ENCODE results near the gene PUM1.

Gene PUM1

GRCh38 chr1:30929135-30929889 lies 136.2 kb downstream of the PUM1 start:
- no peak for DNase-seq (ENCODE audit: low read depth in 2 of 2)

GRCh38 chr1:30928789-30929134 lies 136.8 kb downstream of the PUM1 start:
- no peak for DNase-seq (ENCODE audit: low read depth in 2 of 2)

GRCh38 chr1:30928171-30928570 lies 137.3 kb downstream of the PUM1 start:
- no peak for DNase-seq (ENCODE audit: low read depth in 2 of 2)

- DNase-seq (ENCODE audit: low read depth in 2 of 2) = no peak
Observed at GRCh38 chr1:30927448-30927847, 138.1 kb downstream of the PUM1 start.

- DNase-seq (ENCODE audit: low read depth in 2 of 2) = no peak
Observed at GRCh38 chr1:30923597-30923996, 141.9 kb downstream of the PUM1 start.

- no peak for DNase-seq (ENCODE audit: low read depth in 2 of 2)
Observed at GRCh38 chr1:30920827-30921226, 144.7 kb downstream of the PUM1 start.

- DNase-seq (ENCODE audit: low read depth in 2 of 2) = no peak
Observed at GRCh38 chr1:30919025-30919881, 146.3 kb downstream of the PUM1 start.

GRCh38 chr1:30916296-30916695 lies 149.2 kb downstream of the PUM1 start:
- DNase-seq (ENCODE audit: low read depth in 2 of 2) = no peak

GRCh38 chr1:30915491-30916230 lies 149.9 kb downstream of the PUM1 start:
- DNase-seq (ENCODE audit: low read depth in 2 of 2) = no peak

- no peak for DNase-seq (ENCODE audit: low read depth in 2 of 2)
Observed at GRCh38 chr1:30914931-30915330, 150.6 kb downstream of the PUM1 start.

GRCh38 chr1:30914587-30914922 lies 151.0 kb downstream of the PUM1 start:
- no peak for DNase-seq (ENCODE audit: low read depth in 2 of 2)

GRCh38 chr1:30912913-30913652 lies 152.4 kb downstream of the PUM1 start:
- DNase-seq (ENCODE audit: low read depth in 2 of 2) = no peak

GRCh38 chr1:30912224-30912623 lies 153.3 kb downstream of the PUM1 start:
- DNase-seq (ENCODE audit: low read depth in 2 of 2) = no peak

GRCh38 chr1:30911059-30911954 lies 154.2 kb downstream of the PUM1 start:
- no peak for DNase-seq (ENCODE audit: low read depth in 2 of 2)

- no peak for DNase-seq (ENCODE audit: low read depth in 2 of 2)
Observed at GRCh38 chr1:30909365-30910068, 156.0 kb downstream of the PUM1 start.

- no peak for DNase-seq (ENCODE audit: low read depth in 2 of 2)
Observed at GRCh38 chr1:30908696-30909364, 156.7 kb downstream of the PUM1 start, which contains the start of gene SDC3. Gene SDC3, minus strand, starts transcription at chr1:30908758. Its CDS starts 172 bp downstream, at chr1:30908586.

- DNase-seq (ENCODE audit: low read depth in 2 of 2) = no peak
Observed at GRCh38 chr1:30908316-30908695, 157.2 kb downstream of the PUM1 start.

- DNase-seq (ENCODE audit: low read depth in 2 of 2) = no peak
Observed at GRCh38 chr1:30907481-30908315, 157.8 kb downstream of the PUM1 start.
